Measurements from ENCODE around the gene C1orf21.

Gene C1orf21

GRCh38 chr1:184660462-184661191 lies 273.8 kb downstream of the C1orf21 start:
- DNase-seq (ENCODE audit: low read depth) = no peak

- DNase-seq (ENCODE audit: low read depth) = no peak
Observed at GRCh38 chr1:184661801-184662200, 275.0 kb downstream of the C1orf21 start.

GRCh38 chr1:184664042-184664660 lies 277.3 kb downstream of the C1orf21 start:
- no peak for DNase-seq (ENCODE audit: low read depth)

- no peak for DNase-seq (ENCODE audit: low read depth)
Observed at GRCh38 chr1:184664661-184665060, 277.8 kb downstream of the C1orf21 start.

- no peak for DNase-seq (ENCODE audit: low read depth)
Observed at GRCh38 chr1:184665360-184665759, 278.5 kb downstream of the C1orf21 start.

GRCh38 chr1:184669391-184669790 lies 282.6 kb downstream of the C1orf21 start:
- no peak for DNase-seq (ENCODE audit: low read depth)

GRCh38 chr1:184672013-184672726 lies 285.3 kb downstream of the C1orf21 start:
- no peak for DNase-seq (ENCODE audit: low read depth)

- DNase-seq (ENCODE audit: low read depth) = no peak
Observed at GRCh38 chr1:184673305-184673704, 286.5 kb downstream of the C1orf21 start.

GRCh38 chr1:184677344-184677743 lies 290.5 kb downstream of the C1orf21 start:
- DNase-seq (ENCODE audit: low read depth) = no peak
